GM19193 (cell line): ENCODE data around the gene CAPS2.

Experiments used
- POLR2A ChIP-seq: IDR thresholded peaks from 4 replicates; pipeline ENCODE4 v1.6.1; 2011; ENCODE audit not compliant: insufficient read depth, insufficient read length; ENCODE audit errors: extremely low read depth

CAPS2 gene

DNA sequence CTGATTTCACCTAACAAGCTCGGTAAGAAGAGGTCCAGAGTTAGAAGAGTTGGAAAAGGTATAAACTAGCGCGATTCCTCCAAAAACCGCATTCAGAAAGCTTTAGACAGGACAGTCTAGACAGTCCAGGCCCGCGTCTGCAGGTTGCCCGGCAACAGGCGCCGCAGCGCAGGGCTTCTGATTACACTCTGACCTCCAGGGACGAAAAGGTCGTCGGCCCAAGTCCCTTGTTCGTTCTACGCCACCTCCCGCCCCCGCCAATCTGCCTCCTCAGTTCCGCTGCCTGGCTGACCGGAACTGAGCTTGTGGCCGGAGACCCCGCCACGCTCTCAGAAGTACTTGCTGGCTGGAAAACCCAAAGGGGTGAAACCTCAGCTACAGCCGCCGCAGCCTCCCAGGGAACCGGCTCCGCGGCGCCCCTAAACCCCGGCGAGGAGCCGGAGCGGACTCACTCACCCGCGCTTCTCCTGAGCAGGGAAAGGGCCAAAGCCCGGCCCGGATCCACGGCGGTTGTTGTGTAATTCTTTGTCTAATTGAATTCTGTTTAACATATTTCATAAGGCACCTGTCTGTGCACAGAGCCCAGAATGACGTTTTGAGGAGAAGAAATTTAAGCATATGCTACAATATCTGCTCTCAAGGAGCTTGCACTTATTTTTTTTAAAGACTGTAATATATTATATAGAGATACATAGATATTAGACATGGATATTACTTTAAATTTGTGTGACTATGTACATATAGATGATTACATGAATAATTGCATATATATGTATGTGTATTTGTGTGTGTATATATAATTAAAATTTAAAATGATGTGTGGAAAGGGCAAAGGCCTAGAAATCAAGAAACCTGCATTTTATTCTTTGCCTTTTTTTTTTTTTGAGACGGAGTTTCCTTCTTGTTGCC is at the start of gene CAPS2:
Gene CAPS2 (minus strand): TSS at position 407 of the 909 bp plus-strand sequence. CDS start 3,826 bp downstream, outside the sequence.
- TF ChIP-seq POLR2A = no peak

DNA sequence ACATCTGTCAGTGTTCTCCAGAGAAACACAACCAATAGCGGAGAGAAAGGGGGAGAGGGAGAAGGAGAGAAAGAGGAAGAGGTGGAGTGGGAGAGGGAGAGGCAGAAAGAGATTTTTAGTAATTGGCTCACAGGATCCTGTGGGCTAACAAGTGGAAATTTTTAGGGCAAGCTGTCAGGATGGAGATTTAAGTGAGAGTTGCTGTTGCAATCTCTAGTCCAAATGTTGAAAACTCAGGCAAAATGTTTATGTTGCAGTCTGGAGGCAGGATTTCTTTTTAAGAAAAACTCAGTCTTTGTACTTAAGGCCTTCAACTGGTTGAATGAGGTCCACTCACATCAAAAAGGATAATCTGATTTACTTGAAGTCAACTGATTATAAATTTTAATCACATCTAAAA is 48.2 kb upstream of the CAPS2 start:
- no peak for TF ChIP-seq POLR2A

DNA sequence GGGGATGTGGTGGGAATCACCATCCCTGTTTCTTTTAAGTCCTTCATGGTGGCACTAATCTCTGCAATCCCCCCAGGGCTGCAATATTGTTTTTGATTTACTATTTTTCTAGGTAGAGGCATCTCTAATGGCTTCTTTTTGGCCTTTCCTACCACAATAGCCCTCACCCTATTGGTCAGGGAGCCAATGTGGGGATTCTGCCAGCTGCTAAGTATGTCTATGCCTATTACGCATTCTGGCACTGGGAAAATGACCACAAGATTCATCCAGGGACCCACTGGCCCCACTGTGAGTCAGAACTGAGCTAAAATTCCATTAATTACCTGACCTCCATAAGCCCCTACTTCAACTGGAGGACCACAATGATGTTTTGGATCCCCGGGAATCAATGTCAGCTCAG is 44.8 kb upstream of the CAPS2 start:
- no peak for TF ChIP-seq POLR2A

DNA sequence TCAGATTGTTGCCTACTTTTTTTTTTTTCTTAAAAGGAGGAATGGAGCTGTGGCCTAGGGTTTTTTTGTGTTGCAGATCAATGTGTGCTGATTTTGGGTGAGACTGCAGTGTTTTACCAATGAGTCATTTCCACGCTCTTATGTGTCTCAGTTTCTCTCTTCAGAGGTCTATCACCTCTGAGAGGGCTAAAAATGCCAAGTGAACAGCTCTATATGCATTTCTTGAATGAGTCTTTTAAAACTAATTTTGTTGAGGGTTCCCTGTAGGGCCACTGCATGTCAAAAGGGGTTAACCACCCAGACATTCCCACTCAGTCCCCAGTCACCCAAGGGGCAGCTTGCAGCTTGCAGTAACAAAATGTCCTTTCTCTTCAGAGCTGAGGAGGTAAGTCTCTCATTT is 36.5 kb upstream of the CAPS2 start:
- TF ChIP-seq POLR2A = no peak

DNA sequence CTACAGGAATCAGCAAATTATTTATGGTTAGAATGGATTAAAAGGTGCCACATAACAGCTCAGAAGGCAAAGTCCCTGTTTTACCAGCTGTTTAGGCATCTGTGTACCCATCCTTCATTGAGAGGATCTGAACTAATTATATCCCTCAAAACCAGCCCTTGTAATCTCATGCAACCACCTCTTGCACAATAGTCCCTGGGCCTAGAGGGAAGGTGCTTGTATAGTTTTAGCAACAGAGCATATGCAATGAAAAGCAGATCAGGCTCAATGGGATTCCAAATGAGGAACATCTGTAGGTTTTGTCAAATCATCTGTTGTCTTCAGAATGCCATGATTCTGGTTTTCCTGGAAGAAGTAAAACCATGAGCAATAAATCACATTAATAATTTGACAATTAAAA is 34.8 kb upstream of the CAPS2 start:
- TF ChIP-seq POLR2A = no peak

DNA sequence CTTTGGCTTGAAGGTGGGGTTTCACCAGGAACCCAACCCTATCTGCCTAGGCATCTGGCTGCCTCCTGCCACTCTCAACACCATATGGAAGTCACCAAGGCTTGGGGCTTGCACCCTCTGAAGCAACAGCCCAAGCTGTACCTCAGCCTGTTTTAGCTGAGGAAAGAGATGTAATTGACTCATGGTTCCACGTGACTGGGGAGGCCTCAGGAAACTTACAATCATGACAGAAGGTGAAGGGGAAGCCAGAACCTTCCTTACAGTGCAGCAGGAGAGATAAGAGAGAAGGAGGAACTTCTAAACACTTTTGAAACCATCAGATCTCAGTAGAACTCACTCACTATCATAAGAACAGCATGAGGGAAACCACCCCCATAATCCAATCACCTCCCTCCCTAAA is 31.3 kb upstream of the CAPS2 start:
- no peak for TF ChIP-seq POLR2A

DNA sequence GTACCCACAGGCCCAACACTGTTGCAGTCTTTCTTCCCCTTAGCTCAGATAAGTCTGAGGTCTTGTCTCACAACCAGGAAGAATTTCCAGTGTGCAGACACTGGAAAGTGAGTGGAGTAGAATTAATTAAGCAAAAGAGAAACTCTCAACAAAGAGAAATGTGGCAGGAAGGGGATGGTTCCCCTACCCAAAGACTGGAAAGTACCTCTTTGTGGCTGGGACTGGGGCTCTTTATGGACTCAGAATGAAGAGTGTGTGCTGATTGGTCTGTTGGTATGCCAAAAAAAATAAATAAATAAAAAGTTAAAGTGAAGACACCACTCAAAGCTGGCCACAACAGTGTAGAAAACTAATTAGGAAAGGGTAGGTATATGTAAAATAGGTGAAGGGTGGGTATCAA is 30.8 kb upstream of the CAPS2 start:
- no peak for TF ChIP-seq POLR2A

DNA sequence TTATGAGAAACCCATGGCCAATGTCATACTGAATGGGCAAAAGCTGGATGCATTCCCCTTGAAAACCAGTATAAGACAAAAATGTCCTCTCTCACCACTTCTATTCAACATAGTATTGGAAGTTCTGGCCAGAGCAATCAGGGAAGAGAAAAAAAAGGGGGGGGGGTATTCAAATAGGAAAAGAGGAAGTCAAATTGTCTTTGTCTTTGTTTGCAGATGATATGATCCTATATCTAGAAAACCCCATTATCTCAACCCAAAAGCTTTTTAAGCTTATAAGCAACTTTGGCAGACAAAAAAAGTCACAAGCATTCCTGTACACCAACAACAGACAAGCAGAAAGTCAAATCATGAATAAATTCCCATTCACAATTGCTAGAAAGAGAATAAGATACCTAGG is 23.9 kb upstream of the CAPS2 start:
- no peak for TF ChIP-seq POLR2A

DNA sequence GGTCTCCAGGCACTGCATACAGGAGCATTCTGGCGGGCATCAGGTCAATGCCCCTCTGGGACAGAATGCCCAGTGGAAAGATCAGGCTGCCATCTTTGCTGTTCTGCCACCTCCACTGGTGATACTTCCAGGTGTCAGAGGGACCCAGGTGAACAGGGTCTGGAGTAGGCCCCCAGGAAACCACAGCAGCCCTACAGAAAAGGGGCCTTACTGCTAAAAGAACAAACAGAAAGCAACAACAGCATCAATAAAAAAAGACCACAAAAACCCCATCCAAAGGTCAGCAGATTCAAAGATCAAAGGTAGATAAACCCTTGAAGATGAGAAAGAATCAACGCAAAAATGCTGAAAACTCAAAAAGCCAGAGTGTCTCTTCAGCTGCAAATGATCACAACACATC is 20.3 kb upstream of the CAPS2 start:
- no peak for TF ChIP-seq POLR2A

DNA sequence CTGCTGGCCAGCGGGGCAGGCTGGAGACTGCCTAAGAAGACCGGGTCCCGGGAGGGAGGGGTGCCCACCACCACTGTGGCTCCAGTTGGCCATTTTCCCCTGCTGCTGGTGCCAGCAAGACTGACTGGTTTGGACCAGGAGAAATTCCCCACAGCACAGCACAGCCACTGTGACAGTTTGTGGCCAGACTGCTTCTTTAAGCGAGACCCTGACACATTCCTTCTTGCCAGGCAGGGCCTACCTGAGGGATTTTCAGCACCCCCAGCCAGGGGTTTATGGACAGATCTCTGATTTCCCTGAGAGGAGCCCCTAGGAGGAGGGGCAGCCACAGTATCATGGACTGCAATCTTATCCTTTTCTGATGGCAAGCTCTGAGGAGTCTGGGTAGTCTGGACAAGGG is 19.8 kb upstream of the CAPS2 start:
- TF ChIP-seq POLR2A = no peak

DNA sequence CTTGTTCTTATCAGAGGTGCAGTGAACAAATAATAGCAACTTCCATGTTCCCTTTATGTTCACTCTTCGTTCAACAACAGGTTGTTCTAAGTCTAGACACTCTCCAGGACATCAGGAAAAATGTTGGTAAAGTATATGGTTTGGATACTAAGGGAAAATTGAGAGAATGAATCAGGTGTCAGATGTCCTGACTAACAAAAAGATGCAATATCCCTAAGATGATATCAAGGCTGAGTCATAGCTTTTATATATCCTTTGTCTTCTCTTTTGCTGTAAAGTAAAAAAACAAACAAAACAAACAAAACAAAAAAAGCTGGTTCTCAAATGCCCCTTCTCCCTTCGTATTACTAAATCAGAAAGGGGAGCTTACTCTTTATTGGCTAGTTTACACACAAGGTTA is 15.4 kb upstream of the CAPS2 start:
- TF ChIP-seq POLR2A = no peak

DNA sequence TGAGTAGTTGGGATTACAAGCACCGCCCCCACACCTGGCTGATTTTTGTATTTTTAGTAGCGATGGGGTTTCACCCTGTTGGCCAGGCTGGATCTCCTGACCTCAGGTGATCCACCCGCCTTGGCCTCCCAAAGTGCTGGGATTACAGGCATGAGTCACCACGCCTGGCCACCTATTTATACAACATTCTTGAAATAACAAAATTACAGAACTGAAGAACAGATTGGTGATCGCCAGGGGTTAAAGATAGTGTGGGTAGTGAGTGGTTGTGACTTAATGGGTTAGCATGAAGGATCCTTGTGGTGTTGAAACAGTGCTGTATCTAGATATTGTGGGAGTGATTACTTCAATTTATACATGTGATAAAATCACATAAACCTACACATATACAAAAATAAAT is 11.7 kb upstream of the CAPS2 start:
- no peak for TF ChIP-seq POLR2A

DNA sequence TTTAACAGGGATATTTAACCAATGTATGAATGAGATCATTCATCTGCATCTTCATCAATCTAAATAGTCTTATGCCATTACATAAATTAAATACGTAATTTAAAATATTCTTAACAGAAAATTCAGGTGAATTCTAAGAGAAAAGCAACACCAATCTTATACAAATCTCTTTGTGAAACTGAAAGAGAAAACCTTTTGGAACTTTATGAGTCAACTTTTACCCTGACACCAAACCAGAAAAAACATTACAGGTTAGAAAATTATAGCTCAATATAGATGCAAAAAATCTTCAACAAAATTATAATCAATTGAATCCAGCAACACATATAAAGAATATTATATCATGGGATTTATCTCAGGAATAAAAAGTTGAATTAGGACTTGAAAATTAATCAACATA is 7.8 kb upstream of the CAPS2 start:
- no peak for TF ChIP-seq POLR2A

DNA sequence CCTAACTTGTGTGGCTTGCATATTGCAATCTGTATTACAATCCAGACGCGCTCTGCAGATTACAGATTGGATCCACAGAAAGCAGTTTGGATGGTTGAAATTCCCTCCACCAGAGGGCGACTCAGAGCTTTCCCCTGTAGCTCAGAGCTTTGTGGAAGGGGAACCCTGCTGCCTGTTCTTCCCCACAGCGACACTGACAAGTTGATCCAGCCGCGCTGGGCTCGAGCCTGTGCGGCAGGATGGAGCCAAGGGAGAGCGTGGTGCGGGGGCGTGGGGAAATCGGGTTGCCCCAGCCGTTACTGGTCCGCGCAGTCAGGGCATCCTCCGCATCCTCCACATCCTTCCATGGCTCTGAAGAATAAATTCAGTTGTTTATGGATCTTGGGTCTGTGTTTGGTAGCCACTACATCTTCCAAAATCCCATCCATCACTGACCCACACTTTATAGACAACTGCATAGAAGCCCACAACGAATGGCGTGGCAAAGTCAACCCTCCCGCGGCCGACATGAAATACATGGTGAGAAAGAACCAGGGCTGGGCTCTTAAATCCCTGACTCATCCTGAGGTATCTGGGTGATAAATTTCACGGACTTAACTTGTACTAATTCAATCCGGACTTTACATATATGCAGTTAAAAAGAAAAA is 4.4 kb upstream of the CAPS2 start, which contains the start of gene GLIPR1L1:
Gene GLIPR1L1 (plus strand): TSS at position 287 of the 647 bp plus-strand sequence. CDS start 59 bp downstream, at position 346.
- peak; percentile 49 for TF ChIP-seq POLR2A

DNA sequence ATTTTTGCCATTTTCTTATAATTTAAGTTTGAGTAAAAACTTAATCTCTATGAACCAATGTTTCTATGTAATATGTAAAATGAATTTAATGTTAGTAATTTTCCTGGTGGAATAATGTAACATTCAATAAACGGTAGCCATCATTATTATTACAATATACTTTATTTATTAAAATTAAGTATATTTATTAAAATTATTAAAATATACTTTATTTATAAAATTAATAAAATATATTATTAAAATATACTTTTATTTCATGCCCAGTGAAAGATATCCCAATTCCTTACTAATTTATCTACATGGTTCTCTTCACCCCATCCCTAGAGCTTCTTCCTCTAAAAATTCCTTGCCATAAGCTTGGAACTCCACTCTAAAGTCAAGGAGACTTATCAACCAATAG is 2.5 kb downstream of the CAPS2 start:
- no peak for TF ChIP-seq POLR2A

DNA sequence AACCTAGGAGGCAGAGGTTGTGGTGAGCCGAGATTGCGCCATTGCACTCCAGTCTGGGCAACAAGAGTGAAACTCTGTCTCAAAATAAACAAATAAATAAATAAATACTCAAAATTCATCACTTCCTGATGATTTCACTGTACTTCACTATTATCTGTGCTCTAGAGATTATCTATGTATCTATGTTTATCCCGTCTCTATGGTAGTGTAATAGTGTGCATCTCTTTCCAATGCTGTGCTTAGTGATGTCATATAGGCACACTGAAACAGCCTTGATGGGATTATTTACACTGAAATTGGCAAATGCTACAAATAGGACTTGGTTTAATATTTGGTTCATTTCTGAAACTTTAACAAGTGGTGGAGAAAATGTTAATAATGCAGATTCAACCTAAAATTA is 6.5 kb downstream of the CAPS2 start:
- TF ChIP-seq POLR2A = no peak
